DND-41 (cell line): ENCODE measurements around the gene SOCS4.
A peak's percentile ranks its signal among the peaks of the same experiment; 100 is the strongest.

ENCODE experiments used
- ATAC-seq: fragments of 200-7000 bp; cut with Tn5 transposase; 3 replicates; pipeline ENCODE4 v1.9.1; 2021; ENCODE audit warnings: low read depth; ENCODE audit not compliant: insufficient read depth
- DNase-seq: peaks from one replicate; pipeline ENCODE4 v3.0.0-alpha.2; 2020
- H2AFZ ChIP-seq: 2 replicates; pipeline ENCODE4 v1.6.0; 2012; ENCODE audit warnings: low read depth, low read length
- H3K27ac ChIP-seq: 2 replicates; pipeline ENCODE4 v1.5.1; 2012; ENCODE audit warnings: low read length, inconsistent platforms
- H3K27me3 ChIP-seq: fragments of 200-600 bp; sonication (generic); 2 replicates; pipeline ENCODE4 v1.6.0; 2012; ENCODE audit warnings: low read length, mild to moderate bottlenecking, inconsistent platforms; ENCODE audit not compliant: insufficient read depth, poor library complexity
- H3K36me3 ChIP-seq: 2 replicates; pipeline ENCODE4 v1.5.1; 2012; ENCODE audit warnings: low read length, inconsistent platforms; ENCODE audit not compliant: insufficient read depth
- H3K4me1 ChIP-seq: 2 replicates; pipeline ENCODE4 v1.5.1; 2012; ENCODE audit warnings: mild to moderate bottlenecking, low read length; ENCODE audit not compliant: insufficient read depth
- H3K4me2 ChIP-seq: 2 replicates; pipeline ENCODE4 v1.6.0; 2012; ENCODE audit warnings: mild to moderate bottlenecking, moderate library complexity, low read length, inconsistent platforms; ENCODE audit not compliant: insufficient read depth
- H3K4me3 ChIP-seq, 2 experiments: fragments of 200-600 bp in 1 of 2; shearing (Covaris generic) in 1 of 2; 2 replicates each; pipeline ENCODE4 v1.5.1; 2012 to 2016; ENCODE audit warnings: inconsistent platforms in 2 of 2, low read length in 2 of 2, mild to moderate bottlenecking in 2 of 2, low read depth in 1 of 2, moderate library complexity in 1 of 2
- H3K79me2 ChIP-seq: 2 replicates; pipeline ENCODE4 v1.6.0; 2012; ENCODE audit warnings: low read length, inconsistent platforms; ENCODE audit not compliant: insufficient read depth
- H3K9ac ChIP-seq: 2 replicates; pipeline ENCODE4 v1.6.0; 2012; ENCODE audit warnings: low read depth, mild to moderate bottlenecking, inconsistent platforms, low read length, moderate library complexity
- H3K9me3 ChIP-seq: 2 replicates; pipeline ENCODE4 v1.5.1; 2012; ENCODE audit warnings: low read length, moderate library complexity, mild to moderate bottlenecking, inconsistent platforms; ENCODE audit not compliant: insufficient read depth, severe bottlenecking
- H4K20me1 ChIP-seq: 2 replicates; pipeline ENCODE4 v1.6.0; 2012; ENCODE audit warnings: low read length; ENCODE audit not compliant: insufficient read depth
- CTCF ChIP-seq: IDR thresholded peaks from 2 replicates; pipeline ENCODE4 v1.5.1; 2012; ENCODE audit warnings: borderline replicate concordance, low read length, moderate library complexity, mild to moderate bottlenecking; ENCODE audit not compliant: poor library complexity, severe bottlenecking; ENCODE audit errors: extremely low read depth
- EZH2 ChIP-seq: IDR thresholded peaks from 3 replicates; pipeline ENCODE4 v1.6.1; 2012; ENCODE audit warnings: borderline replicate concordance, low read depth, mild to moderate bottlenecking, moderate library complexity, low read length, inconsistent platforms; ENCODE audit not compliant: severe bottlenecking

The SOCS4 gene

GRCh38 chr14:55026793-55027561 is at the start of gene SOCS4, which contains the start of gene WDHD1:
SOCS4 (plus strand) TSS chr14:55027236; CDS start chr14:55043042, 15,806 bp downstream.
WDHD1 (minus strand) TSS chr14:55027099; CDS start chr14:55026787, 312 bp downstream.
- Histone ChIP-seq H3K4me2 (peak within 1 kb of the TSS; percentile 78), H3K27me3 (no peaks in the 10 kb centered on the region), H3K9me3 (no peaks in the 10 kb centered on the region), H3K4me3 (peak within 1 kb of the TSS; percentile 57 to 92), H3K9ac (peak within 1 kb of the TSS; percentile 90), H4K20me1 (peaks cover 18% of the 10 kb centered on the region; the same call in 1 of the 2 replicates), H3K79me2 (peaks cover 95% of the 10 kb centered on the region), H3K27ac (peak within 1 kb of the TSS; percentile 93), H2AFZ (peak within 1 kb of the TSS; percentile 98), H3K36me3 (peaks cover 32% of the 10 kb centered on the region), H3K4me1 (peaks cover 55% of the 10 kb centered on the region)
- ATAC-seq (peak; percentile 91), DNase-seq (peak; percentile 96)
- peak; percentile 18 for TF ChIP-seq CTCF
- no peak for TF ChIP-seq EZH2

- H3K9ac ChIP-seq = no peak overlapping the region
- no peaks in the 10 kb centered on the region for H3K9me3 ChIP-seq
- H3K79me2 ChIP-seq = no peaks in the 10 kb centered on the region
- no peak overlapping the region for H3K4me3 ChIP-seq
- no peak for ATAC-seq
- no peaks in the 10 kb centered on the region for H3K4me1 ChIP-seq
- no peak for TF ChIP-seq EZH2
- no peak for TF ChIP-seq CTCF
- DNase-seq = no peak
- H3K36me3 ChIP-seq = peaks cover 77% of the 10 kb centered on the region
- H3K27me3 ChIP-seq = no peaks in the 10 kb centered on the region
- H3K4me2 ChIP-seq = no peak overlapping the region
- no peak overlapping the region for H2AFZ ChIP-seq
- no peaks in the 10 kb centered on the region for H4K20me1 ChIP-seq
- H3K27ac ChIP-seq = no peak overlapping the region
Observed at GRCh38 chr14:54979039-54979438, 48.0 kb upstream of the SOCS4 start.

- TF ChIP-seq CTCF (peak; percentile 7), EZH2 (no peak)
- peaks cover 84% of the 10 kb centered on the region for H3K36me3 ChIP-seq
- no peaks in the 10 kb centered on the region for H3K79me2 ChIP-seq
- no peaks in the 10 kb centered on the region for H3K4me1 ChIP-seq
- no peak overlapping the region for H3K4me2 ChIP-seq
- H3K27me3 ChIP-seq = no peaks in the 10 kb centered on the region
- no peaks in the 10 kb centered on the region for H3K9me3 ChIP-seq
- no peak overlapping the region for H2AFZ ChIP-seq
- no peak overlapping the region for H3K4me3 ChIP-seq
- ATAC-seq (no peak), DNase-seq (no peak)
- H3K27ac ChIP-seq = no peak overlapping the region
- no peak overlapping the region for H3K9ac ChIP-seq
- H4K20me1 ChIP-seq = no peaks in the 10 kb centered on the region
Observed at GRCh38 chr14:54981698-54982097, 45.3 kb upstream of the SOCS4 start.
